ENCODE measurements around the gene CALML5. TPM values are rescaled to one million over a fixed set of nuclear protein-coding genes. Genes with fewer than 3 reads are reported as not detected.

Gene CALML5
- total RNA-seq, 1 donor from 2014 or later: not detected

GRCh38 chr10:5525561-5526341, 26.4 kb upstream of the CALML5 start:
- no peak for TF ChIP-seq CTCF (IDR thresholded peaks at IDR 0.05)
- intact Hi-C loops (cut with DNase I): no loop called here
- no peaks in the 10 kb centered on the region for H3K27me3 ChIP-seq
- H3K36me3 ChIP-seq: no peaks in the 10 kb centered on the region
- peaks cover 0 to 18% of the 10 kb centered on the region in 2 donors for H3K4me1 ChIP-seq
- H3K4me3 ChIP-seq: no peak overlapping the region
- H3K27ac ChIP-seq: no peak overlapping the region
- H3K9me3 ChIP-seq: no peaks in the 10 kb centered on the region
- DNase-seq (ENCODE audit: low spot score in 2 of 2): peak in 1 of 2 donors; percentile 53

- peak in 1 of 2 donors; percentile 61 for DNase-seq (ENCODE audit: low spot score in 2 of 2)
Measured at GRCh38 chr10:5524641-5525560, 25.5 kb upstream of the CALML5 start, which contains the start of gene CALML3. CALML3 (plus strand) TSS chr10:5524961; CDS start chr10:5525086, 125 bp downstream.

GRCh38 chr10:5523796-5524574, 24.6 kb upstream of the CALML5 start:
- H3K36me3 ChIP-seq: no peaks in the 10 kb centered on the region
- H3K4me1 ChIP-seq: peaks cover 0 to 2% of the 10 kb centered on the region in 2 donors
- no peak overlapping the region for H3K27ac ChIP-seq
- DNase-seq (ENCODE audit: low spot score in 2 of 2): peak in 1 of 2 donors; percentile 33
- H3K4me3 ChIP-seq: no peak overlapping the region
- no peak for TF ChIP-seq CTCF (IDR thresholded peaks at IDR 0.05)
- intact Hi-C loops (cut with DNase I): no loop called here
- no peaks in the 10 kb centered on the region for H3K9me3 ChIP-seq
- H3K27me3 ChIP-seq: no peaks in the 10 kb centered on the region

More at GRCh38 chr10:5524641-5525560, 25.5 kb upstream of the CALML5 start, which contains the start of gene CALML3:
- Histone ChIP-seq H3K27me3 (no peaks in the 10 kb centered on the region), H3K4me1 (peaks cover 0 to 11% of the 10 kb centered on the region in 2 donors), H3K27ac (no peak within 1 kb of the TSS), H3K4me3 (no peak within 1 kb of the TSS), H3K36me3 (no peaks in the 10 kb centered on the region), H3K9me3 (no peaks in the 10 kb centered on the region)
- intact Hi-C loops (cut with DNase I): no loop called here
- TF ChIP-seq CTCF (IDR thresholded peaks at IDR 0.05): no peak

- TF ChIP-seq CTCF (IDR thresholded peaks at IDR 0.05): no peak
- intact Hi-C loops (cut with DNase I): no loop called here
- H3K4me1 ChIP-seq: no peaks in the 10 kb centered on the region
- no peaks in the 10 kb centered on the region for H3K36me3 ChIP-seq
- DNase-seq (ENCODE audit: low spot score in 2 of 2): peak in 1 of 2 donors; percentile 48
- H3K9me3 ChIP-seq: no peaks in the 10 kb centered on the region
- no peak overlapping the region for H3K27ac ChIP-seq
- H3K4me3 ChIP-seq: no peak overlapping the region
- no peaks in the 10 kb centered on the region for H3K27me3 ChIP-seq
Measured at GRCh38 chr10:5522913-5523560, 23.7 kb upstream of the CALML5 start.

- DNase-seq (ENCODE audit: low spot score in 2 of 2): no peak
- no peak for TF ChIP-seq CTCF (IDR thresholded peaks at IDR 0.05)
Measured at GRCh38 chr10:5519054-5519453, 19.7 kb upstream of the CALML5 start.

More at GRCh38 chr10:5519054-5519453, 19.7 kb upstream of the CALML5 start:
- intact Hi-C loops (cut with DNase I): no loop called here
- Histone ChIP-seq H3K4me1 (no peaks in the 10 kb centered on the region), H3K27me3 (no peaks in the 10 kb centered on the region), H3K9me3 (no peaks in the 10 kb centered on the region), H3K27ac (no peak overlapping the region), H3K36me3 (no peaks in the 10 kb centered on the region), H3K4me3 (no peak overlapping the region)

Data from ascending aorta (tissue), 2 donors.